HepG2 (cell line): ENCODE data around the gene FYB2. TPM values are rescaled to one million over a fixed set of nuclear protein-coding genes. Genes with fewer than 3 reads are reported as not detected.

Experiments used
- HMGA1 ChIP-seq: sonication (generic); formaldehyde crosslinking; conservative IDR thresholded peaks from 2 replicates; pipeline ENCODE4 v1.4.0; 2020; ENCODE audit warnings: missing genetic modification reagents
- KAT7 ChIP-seq: IDR thresholded peaks from 2 replicates; pipeline ENCODE4 v1.6.1; 2018; ENCODE audit warnings: borderline replicate concordance, missing compliant biosample characterization
- KDM6A ChIP-seq: IDR thresholded peaks from 2 replicates; pipeline ENCODE4 v1.6.1; 2016; ENCODE audit warnings: low read depth
- SMARCE1 ChIP-seq: fragments of 450-650 bp; IDR thresholded peaks from 2 replicates; pipeline ENCODE4 v1.6.1; 2017; ENCODE audit warnings: borderline replicate concordance
- SP140L ChIP-seq: sonication (generic); formaldehyde crosslinking; IDR thresholded peaks from 2 replicates; pipeline ENCODE4 v1.4.0; 2020; ENCODE audit warnings: missing genetic modification reagents, borderline replicate concordance
- SP4 ChIP-seq: sonication (generic); formaldehyde crosslinking; IDR thresholded peaks from 2 replicates; pipeline ENCODE4 v1.8.1; 2023; ENCODE audit warnings: mild to moderate bottlenecking, missing genetic modification reagents
- TEAD2 ChIP-seq: sonication (generic); formaldehyde crosslinking; IDR thresholded peaks from 2 replicates; pipeline ENCODE4 v1.9.0; 2021; ENCODE audit warnings: missing genetic modification reagents
- XRCC5 ChIP-seq: fragments of 200-400 bp; formaldehyde crosslinking; optimal IDR thresholded peaks from 2 replicates; pipeline ENCODE3; 2017; ENCODE audit warnings: mild to moderate bottlenecking, low read length
- ZBTB3 ChIP-seq: sonication (generic); formaldehyde crosslinking; IDR thresholded peaks from 2 replicates; pipeline ENCODE4 v1.4.0; 2020; ENCODE audit warnings: low read depth, mild to moderate bottlenecking, moderate library complexity, missing genetic modification reagents, borderline replicate concordance
- ZFP36L1 ChIP-seq: sonication (generic); formaldehyde crosslinking; IDR thresholded peaks from 2 replicates; pipeline ENCODE4 v1.8.0; 2022; ENCODE audit warnings: mild to moderate bottlenecking, missing genetic modification reagents, moderate library complexity
- ZNF556 ChIP-seq: sonication (generic); formaldehyde crosslinking; IDR thresholded peaks from 2 replicates; pipeline ENCODE4 v1.4.0; 2020; ENCODE audit warnings: mild to moderate bottlenecking, missing genetic modification reagents, borderline replicate concordance
- ZNF737 ChIP-seq: sonication (generic); formaldehyde crosslinking; IDR thresholded peaks from 2 replicates; pipeline ENCODE4 v1.5.0; 2020; ENCODE audit warnings: missing genetic modification reagents, mild to moderate bottlenecking, borderline replicate concordance
- polyA plus RNA-seq, 8 experiments: library from polyadenylated mRNA; depleted of rRNA in 3 of 8; stranded (reverse) in 7 of 8; unstranded in 1 of 8; fragments of >200 nt; fragmentation: Illumina TruSeq in 4 of 8; extraction: Trizol in 4 of 8; gene quantifications; 2 replicates each; pipeline versions ENCODE4 v1.2.1 to v1.2.3, GENCODE V29; 2011 to 2016; ENCODE audit warnings: low read depth in 4 of 8, missing spikeins in 1 of 8, mixed read lengths in 1 of 8; ENCODE audit not compliant: insufficient read depth in 1 of 8
- total RNA-seq, 5 experiments: library from RNA; depleted of rRNA; stranded (reverse); fragments of >200 nt; fragmentation: Illumina TruSeq; extraction: Trizol; gene quantifications; 2 replicates each; pipeline ENCODE4 v1.2.3, GENCODE V29; 2016; ENCODE audit warnings: low read depth in 1 of 5
- TF ChIP-seq, protein P1 (sequence below): conservative IDR thresholded peaks from 2 replicates; pipeline ENCODE4 v1.6.1; 2018; ENCODE audit warnings: missing genetic modification reagents
- TF ChIP-seq, protein P2 (sequence below): sonication (generic); formaldehyde crosslinking; IDR thresholded peaks from 2 replicates; pipeline ENCODE4 v1.4.0; 2020; ENCODE audit warnings: mild to moderate bottlenecking, missing genetic modification reagents
- TF ChIP-seq, protein P3 (sequence below): sonication (generic); formaldehyde crosslinking; IDR thresholded peaks from 2 replicates; pipeline ENCODE4 v1.5.0; 2020; ENCODE audit warnings: missing genetic modification reagents
- TF ChIP-seq, protein P4 (sequence below), 2 experiments: fragments of 450-650 bp in 1 of 2; sonication (generic) in 1 of 2; formaldehyde crosslinking in 1 of 2; IDR thresholded peaks; 2 replicates each; pipeline versions ENCODE4 v1.6.1 to v1.8.0; 2016 to 2022; ENCODE audit warnings: antibody characterized with exemption in 1 of 2, mild to moderate bottlenecking in 1 of 2, missing genetic modification reagents in 1 of 2
- TF ChIP-seq, protein P5 (sequence below): sonication (generic); formaldehyde crosslinking; IDR thresholded peaks from 2 replicates; pipeline ENCODE4 v1.4.0; 2020; ENCODE audit warnings: missing genetic modification reagents; ENCODE audit errors: not compliant biosample characterization

FYB2 gene
- total and polyA plus RNA-seq, 2 of the 13 experiments (the other 11 are each of a cell fraction or from before 2014, with no cell fraction given), result 1.2 to 2.7 TPM

DNA sequence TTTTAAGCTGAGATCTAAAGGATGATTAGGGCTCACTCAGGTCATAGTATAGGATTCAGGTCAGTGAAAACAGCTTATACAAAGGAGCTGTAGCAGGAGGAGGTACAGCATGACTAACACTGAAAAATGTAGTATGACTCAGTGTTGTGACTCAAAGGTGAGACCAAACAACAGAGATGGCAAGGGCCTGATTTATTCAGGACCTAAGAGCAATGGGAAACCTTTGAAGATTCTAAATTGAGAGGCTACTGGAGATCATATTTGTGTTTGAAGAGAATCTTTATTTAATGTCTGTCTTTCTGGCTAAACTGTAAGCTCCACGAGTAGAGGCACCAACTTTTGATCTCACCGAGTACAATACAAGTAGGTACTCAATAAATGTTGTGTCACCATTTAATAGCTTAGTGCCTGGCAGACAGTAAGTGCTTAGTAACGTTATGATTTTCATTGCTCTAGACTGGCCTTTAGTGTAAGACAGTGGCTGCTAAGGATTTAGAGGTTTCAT, 130.6 kb downstream of the FYB2 start (continued):
- TF ChIP-seq, protein P1, sequence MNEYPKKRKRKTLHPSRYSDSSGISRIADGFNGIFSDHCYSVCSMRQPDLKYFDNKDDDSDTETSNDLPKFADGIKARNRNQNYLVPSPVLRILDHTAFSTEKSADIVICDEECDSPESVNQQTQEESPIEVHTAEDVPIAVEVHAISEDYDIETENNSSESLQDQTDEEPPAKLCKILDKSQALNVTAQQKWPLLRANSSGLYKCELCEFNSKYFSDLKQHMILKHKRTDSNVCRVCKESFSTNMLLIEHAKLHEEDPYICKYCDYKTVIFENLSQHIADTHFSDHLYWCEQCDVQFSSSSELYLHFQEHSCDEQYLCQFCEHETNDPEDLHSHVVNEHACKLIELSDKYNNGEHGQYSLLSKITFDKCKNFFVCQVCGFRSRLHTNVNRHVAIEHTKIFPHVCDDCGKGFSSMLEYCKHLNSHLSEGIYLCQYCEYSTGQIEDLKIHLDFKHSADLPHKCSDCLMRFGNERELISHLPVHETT (CRISPR knock-in tag), result no peak
- TF ChIP-seq SP4, result no peak
- TF ChIP-seq, protein P2, sequence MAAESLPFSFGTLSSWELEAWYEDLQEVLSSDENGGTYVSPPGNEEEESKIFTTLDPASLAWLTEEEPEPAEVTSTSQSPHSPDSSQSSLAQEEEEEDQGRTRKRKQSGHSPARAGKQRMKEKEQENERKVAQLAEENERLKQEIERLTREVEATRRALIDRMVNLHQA (CRISPR knock-in tag), result no peak
- TF ChIP-seq, protein P3, sequence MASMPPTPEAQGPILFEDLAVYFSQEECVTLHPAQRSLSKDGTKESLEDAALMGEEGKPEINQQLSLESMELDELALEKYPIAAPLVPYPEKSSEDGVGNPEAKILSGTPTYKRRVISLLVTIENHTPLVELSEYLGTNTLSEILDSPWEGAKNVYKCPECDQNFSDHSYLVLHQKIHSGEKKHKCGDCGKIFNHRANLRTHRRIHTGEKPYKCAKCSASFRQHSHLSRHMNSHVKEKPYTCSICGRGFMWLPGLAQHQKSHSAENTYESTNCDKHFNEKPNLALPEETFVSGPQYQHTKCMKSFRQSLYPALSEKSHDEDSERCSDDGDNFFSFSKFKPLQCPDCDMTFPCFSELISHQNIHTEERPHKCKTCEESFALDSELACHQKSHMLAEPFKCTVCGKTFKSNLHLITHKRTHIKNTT, result no peak
- TF ChIP-seq ZNF737 (CRISPR knock-in tag), result no peak
- TF ChIP-seq SP140L (CRISPR knock-in tag), result no peak
- TF ChIP-seq, protein P4, sequence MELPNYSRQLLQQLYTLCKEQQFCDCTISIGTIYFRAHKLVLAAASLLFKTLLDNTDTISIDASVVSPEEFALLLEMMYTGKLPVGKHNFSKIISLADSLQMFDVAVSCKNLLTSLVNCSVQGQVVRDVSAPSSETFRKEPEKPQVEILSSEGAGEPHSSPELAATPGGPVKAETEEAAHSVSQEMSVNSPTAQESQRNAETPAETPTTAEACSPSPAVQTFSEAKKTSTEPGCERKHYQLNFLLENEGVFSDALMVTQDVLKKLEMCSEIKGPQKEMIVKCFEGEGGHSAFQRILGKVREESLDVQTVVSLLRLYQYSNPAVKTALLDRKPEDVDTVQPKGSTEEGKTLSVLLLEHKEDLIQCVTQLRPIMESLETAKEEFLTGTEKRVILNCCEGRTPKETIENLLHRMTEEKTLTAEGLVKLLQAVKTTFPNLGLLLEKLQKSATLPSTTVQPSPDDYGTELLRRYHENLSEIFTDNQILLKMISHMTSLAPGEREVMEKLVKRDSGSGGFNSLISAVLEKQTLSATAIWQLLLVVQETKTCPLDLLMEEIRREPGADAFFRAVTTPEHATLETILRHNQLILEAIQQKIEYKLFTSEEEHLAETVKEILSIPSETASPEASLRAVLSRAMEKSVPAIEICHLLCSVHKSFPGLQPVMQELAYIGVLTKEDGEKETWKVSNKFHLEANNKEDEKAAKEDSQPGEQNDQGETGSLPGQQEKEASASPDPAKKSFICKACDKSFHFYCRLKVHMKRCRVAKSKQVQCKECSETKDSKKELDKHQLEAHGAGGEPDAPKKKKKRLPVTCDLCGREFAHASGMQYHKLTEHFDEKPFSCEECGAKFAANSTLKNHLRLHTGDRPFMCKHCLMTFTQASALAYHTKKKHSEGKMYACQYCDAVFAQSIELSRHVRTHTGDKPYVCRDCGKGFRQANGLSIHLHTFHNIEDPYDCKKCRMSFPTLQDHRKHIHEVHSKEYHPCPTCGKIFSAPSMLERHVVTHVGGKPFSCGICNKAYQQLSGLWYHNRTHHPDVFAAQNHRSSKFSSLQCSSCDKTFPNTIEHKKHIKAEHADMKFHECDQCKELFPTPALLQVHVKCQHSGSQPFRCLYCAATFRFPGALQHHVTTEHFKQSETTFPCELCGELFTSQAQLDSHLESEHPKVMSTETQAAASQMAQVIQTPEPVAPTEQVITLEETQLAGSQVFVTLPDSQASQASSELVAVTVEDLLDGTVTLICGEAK (IDR thresholded peaks at IDR 0.05), result no peak
- TF ChIP-seq, protein P4 (CRISPR knock-in tag; IDR thresholded peaks at IDR 0.05), result no peak; the same call in 1 of the 2 replicates
- TF ChIP-seq, protein P5, sequence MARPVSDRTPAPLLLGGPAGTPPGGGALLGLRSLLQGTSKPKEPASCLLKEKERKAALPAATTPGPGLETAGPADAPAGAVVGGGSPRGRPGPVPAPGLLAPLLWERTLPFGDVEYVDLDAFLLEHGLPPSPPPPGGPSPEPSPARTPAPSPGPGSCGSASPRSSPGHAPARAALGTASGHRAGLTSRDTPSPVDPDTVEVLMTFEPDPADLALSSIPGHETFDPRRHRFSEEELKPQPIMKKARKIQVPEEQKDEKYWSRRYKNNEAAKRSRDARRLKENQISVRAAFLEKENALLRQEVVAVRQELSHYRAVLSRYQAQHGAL (CRISPR knock-in tag), result no peak
- TF ChIP-seq ZFP36L1 (CRISPR knock-in tag), result no peak
- TF ChIP-seq KAT7 (CRISPR knock-in tag), result no peak
- no peak for TF ChIP-seq HMGA1 (CRISPR knock-in tag)
- no peak for TF ChIP-seq TEAD2 (CRISPR knock-in tag)
- TF ChIP-seq KDM6A (CRISPR knock-in tag), result no peak
- no peak for TF ChIP-seq ZNF556 (CRISPR knock-in tag)
- no peak for TF ChIP-seq ZBTB3
- TF ChIP-seq SMARCE1, result no peak
- no peak for TF ChIP-seq XRCC5
